Nephron (organoid): ENCODE data around the gene PAPLN.

ENCODE experiments used
- H3K27ac Mint-ChIP-seq, 3 experiments: 2 replicates each; pipeline ENCODE4 v1.8.0; 2020; ENCODE audit warnings: mixed read lengths in 3 of 3, mild to moderate bottlenecking in 2 of 3, moderate library complexity in 1 of 3
- H3K27me3 Mint-ChIP-seq: 2 replicates; pipeline ENCODE4 v1.8.0; 2021; ENCODE audit warnings: low read depth, mild to moderate bottlenecking, moderate library complexity, mixed read lengths
- H3K36me3 Mint-ChIP-seq: 2 replicates; pipeline ENCODE4 v1.8.0; 2020; ENCODE audit warnings: low read depth, mixed read lengths
- H3K4me1 Mint-ChIP-seq: 2 replicates; pipeline ENCODE4 v1.8.0; 2020; ENCODE audit warnings: mixed read lengths
- H3K4me3 Mint-ChIP-seq, 3 experiments: 2 replicates each; pipeline ENCODE4 v1.8.0; 2020; ENCODE audit warnings: mild to moderate bottlenecking in 3 of 3, mixed read lengths in 3 of 3, moderate library complexity in 2 of 3
- H3K9me3 Mint-ChIP-seq: 2 replicates; pipeline ENCODE4 v1.8.0; 2020; ENCODE audit warnings: mixed read lengths
- CTCF ChIP-seq, 3 experiments: fragments of 200-600 bp; sonication (generic); IDR thresholded peaks; one replicate each; pipeline ENCODE4 v1.5.0; 2021; ENCODE audit warnings: antibody characterized with exemption in 3 of 3; ENCODE audit not compliant: unreplicated experiment in 3 of 3

PAPLN gene

GRCh38 chr14:73313151-73313550, 75.8 kb downstream of the PAPLN start:
- peaks cover 5% of the 10 kb centered on the region for H3K4me1 Mint-ChIP-seq
- peaks cover 6% of the 10 kb centered on the region for H3K36me3 Mint-ChIP-seq
- H3K27me3 Mint-ChIP-seq, result no peaks in the 10 kb centered on the region
- no peak overlapping the region for H3K4me3 Mint-ChIP-seq
- H3K27ac Mint-ChIP-seq, result no peak overlapping the region
- TF ChIP-seq CTCF (IDR thresholded peaks at IDR 0.05; ENCODE audit: unreplicated experiment in 3 of 3), result no peak
- H3K9me3 Mint-ChIP-seq, result no peaks in the 10 kb centered on the region

GRCh38 chr14:73323896-73324399, 86.6 kb downstream of the PAPLN start:
- no peaks in the 10 kb centered on the region for H3K36me3 Mint-ChIP-seq
- no peaks in the 10 kb centered on the region for H3K9me3 Mint-ChIP-seq
- H3K4me3 Mint-ChIP-seq, result no peak overlapping the region
- no peaks in the 10 kb centered on the region for H3K27me3 Mint-ChIP-seq
- TF ChIP-seq CTCF (IDR thresholded peaks at IDR 0.05; ENCODE audit: unreplicated experiment in 3 of 3), result no peak
- H3K27ac Mint-ChIP-seq, result no peak overlapping the region
- peaks cover 6% of the 10 kb centered on the region for H3K4me1 Mint-ChIP-seq
